AG09309 (cell line): ENCODE results near the gene PSMG4.

ENCODE experiments used
- DNase-seq: peaks from one replicate; pipeline ENCODE4 v3.0.0-alpha.2; 2010; ENCODE audit warnings: low read depth
- H3K4me3 ChIP-seq: 2 replicates; pipeline ENCODE4 v1.5.1; 2011; ENCODE audit warnings: mild to moderate bottlenecking, low read depth, low read length, moderate library complexity; ENCODE audit not compliant: control insufficient read depth
- TF ChIP-seq, protein P1 (sequence below): IDR thresholded peaks from 2 replicates; pipeline ENCODE4 v1.5.1; 2011; ENCODE audit warnings: mild to moderate bottlenecking, low read depth, low read length, inconsistent platforms; ENCODE audit not compliant: insufficient read depth, control insufficient read depth; ENCODE audit errors: missing control alignments

PSMG4 gene

GRCh38 chr6:3230256-3230882 is 28.4 kb upstream of the PSMG4 start:
- H3K4me3 ChIP-seq, result no peak overlapping the region
- TF ChIP-seq, protein P1, sequence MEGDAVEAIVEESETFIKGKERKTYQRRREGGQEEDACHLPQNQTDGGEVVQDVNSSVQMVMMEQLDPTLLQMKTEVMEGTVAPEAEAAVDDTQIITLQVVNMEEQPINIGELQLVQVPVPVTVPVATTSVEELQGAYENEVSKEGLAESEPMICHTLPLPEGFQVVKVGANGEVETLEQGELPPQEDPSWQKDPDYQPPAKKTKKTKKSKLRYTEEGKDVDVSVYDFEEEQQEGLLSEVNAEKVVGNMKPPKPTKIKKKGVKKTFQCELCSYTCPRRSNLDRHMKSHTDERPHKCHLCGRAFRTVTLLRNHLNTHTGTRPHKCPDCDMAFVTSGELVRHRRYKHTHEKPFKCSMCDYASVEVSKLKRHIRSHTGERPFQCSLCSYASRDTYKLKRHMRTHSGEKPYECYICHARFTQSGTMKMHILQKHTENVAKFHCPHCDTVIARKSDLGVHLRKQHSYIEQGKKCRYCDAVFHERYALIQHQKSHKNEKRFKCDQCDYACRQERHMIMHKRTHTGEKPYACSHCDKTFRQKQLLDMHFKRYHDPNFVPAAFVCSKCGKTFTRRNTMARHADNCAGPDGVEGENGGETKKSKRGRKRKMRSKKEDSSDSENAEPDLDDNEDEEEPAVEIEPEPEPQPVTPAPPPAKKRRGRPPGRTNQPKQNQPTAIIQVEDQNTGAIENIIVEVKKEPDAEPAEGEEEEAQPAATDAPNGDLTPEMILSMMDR, result no peak
- DNase-seq, result no peak

GRCh38 chr6:3230900-3231246 is 27.9 kb upstream of the PSMG4 start:
- TF ChIP-seq, protein P1, result no peak
- DNase-seq, result no peak
- peak overlapping the region; percentile 76 for H3K4me3 ChIP-seq

- DNase-seq, result no peak
- TF ChIP-seq, protein P1, result no peak
- H3K4me3 ChIP-seq, result peak overlapping the region; percentile 76
Observed at GRCh38 chr6:3231247-3232016, 27.3 kb upstream of the PSMG4 start.

- H3K4me3 ChIP-seq, result peak overlapping the region; percentile 76
- DNase-seq, result no peak
Observed at GRCh38 chr6:3232017-3232945, 26.5 kb upstream of the PSMG4 start.

GRCh38 chr6:3233321-3233720 is 25.4 kb upstream of the PSMG4 start:
- no peak overlapping the region for H3K4me3 ChIP-seq
- DNase-seq, result no peak
- TF ChIP-seq, protein P1, result no peak

More at GRCh38 chr6:3232017-3232945, 26.5 kb upstream of the PSMG4 start:
- TF ChIP-seq, protein P1, result no peak

- no peak overlapping the region for H3K4me3 ChIP-seq
- no peak for DNase-seq
- TF ChIP-seq, protein P1, result no peak
Observed at GRCh38 chr6:3233904-3234303, 24.8 kb upstream of the PSMG4 start.
